ENCODE data around the gene SPATA6. TPM values are rescaled to one million over a fixed set of nuclear protein-coding genes. Genes with fewer than 3 reads are reported as not detected.

Gene SPATA6
- total and polyA plus RNA-seq, 2 donors (not counting 1 experiment from before 2014, with no cell fraction given) = 1.9 to 6.7 TPM

DNA sequence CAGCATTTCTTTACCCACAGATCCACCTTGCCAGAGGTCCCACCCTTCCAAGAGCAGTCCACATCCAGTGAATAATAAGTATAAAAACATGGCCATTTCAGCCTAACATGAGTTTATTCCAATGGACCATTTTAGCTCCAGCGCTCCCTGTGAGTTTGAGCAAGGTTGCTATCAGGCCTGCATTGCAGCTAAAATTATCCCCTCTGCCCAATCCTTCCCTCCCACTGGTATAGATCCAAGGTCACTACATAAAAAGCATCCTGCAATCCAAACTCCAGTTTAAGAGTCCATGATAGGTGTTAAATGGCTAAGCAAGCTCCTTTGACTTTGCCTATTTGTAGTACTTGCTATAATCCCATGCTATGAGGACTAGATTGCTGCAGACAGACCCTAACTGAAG lies 213.9 kb downstream of the SPATA6 start:
- Histone ChIP-seq H3K9me3 (ENCODE audit: control extremely low read depth in 1 of 3, control insufficient read depth in 2 of 3, insufficient read depth in 1 of 3, low read length in 2 of 3) (no peaks in the 10 kb centered on the region), H2AFZ (ENCODE audit: insufficient read depth, low read depth, low read length, poor library complexity, severe bottlenecking) (no peak overlapping the region), H3K4me1 (ENCODE audit: control insufficient read depth in 2 of 2, insufficient read depth in 2 of 2, low read length in 2 of 2) (no peaks in the 10 kb centered on the region), H3K79me2 (ENCODE audit: control insufficient read depth, insufficient read depth, low read length) (no peaks in the 10 kb centered on the region), H3K4me3 (ENCODE audit: control extremely low read depth in 1 of 5, extremely low read depth in 1 of 5, insufficient read depth in 1 of 5, low read depth in 2 of 5, low read length in 4 of 5) (no peak overlapping the region), H3K4me2 (replicated peaks; ENCODE audit: low read depth, low read length, poor library complexity, severe bottlenecking) (no peak overlapping the region), H3K9ac (ENCODE audit: low read length) (no peak overlapping the region), H4K20me1 (ENCODE audit: control insufficient read depth, insufficient read depth, low read length, poor library complexity, severe bottlenecking) (no peaks in the 10 kb centered on the region), H3K27me3 (replicated peaks in 1 of 4; ENCODE audit: control extremely low read depth in 1 of 4, control insufficient read depth in 3 of 4, insufficient read depth in 4 of 4, low read length in 3 of 4) (no peaks in the 10 kb centered on the region), H3K27ac (ENCODE audit: low read length in 2 of 2) (no peak overlapping the region), H3K36me3 (replicated peaks in 1 of 2; ENCODE audit: control extremely low read depth in 1 of 2, control insufficient read depth in 1 of 2, extremely low read depth in 1 of 2, insufficient read depth in 2 of 2, low read length in 1 of 2) (no peaks in the 10 kb centered on the region)
- CTCF ChIA-PET = no interaction called here
- POLR2A ChIA-PET = no interaction called here
- ATAC-seq (ENCODE audit: low read depth) (no peak), DNase-seq (no peak)
- Mint-ChIP-seq H3K27me3 (peaks cover 19% of the 10 kb centered on the region), H3K27ac (no peak overlapping the region), H3K9me3 (ENCODE audit: insufficient read depth) (no peaks in the 10 kb centered on the region), H3K4me3 (no peak overlapping the region), H3K4me1 (no peaks in the 10 kb centered on the region)
- intact Hi-C loops (cut with micrococcal nuclease) = no loop called here
- TF ChIP-seq EZH2 (IDR thresholded peaks at IDR 0.05; ENCODE audit: borderline replicate concordance, insufficient read depth, low read depth, low read length, poor library complexity, severe bottlenecking) = no peak
- TF ChIP-seq, protein P1, sequence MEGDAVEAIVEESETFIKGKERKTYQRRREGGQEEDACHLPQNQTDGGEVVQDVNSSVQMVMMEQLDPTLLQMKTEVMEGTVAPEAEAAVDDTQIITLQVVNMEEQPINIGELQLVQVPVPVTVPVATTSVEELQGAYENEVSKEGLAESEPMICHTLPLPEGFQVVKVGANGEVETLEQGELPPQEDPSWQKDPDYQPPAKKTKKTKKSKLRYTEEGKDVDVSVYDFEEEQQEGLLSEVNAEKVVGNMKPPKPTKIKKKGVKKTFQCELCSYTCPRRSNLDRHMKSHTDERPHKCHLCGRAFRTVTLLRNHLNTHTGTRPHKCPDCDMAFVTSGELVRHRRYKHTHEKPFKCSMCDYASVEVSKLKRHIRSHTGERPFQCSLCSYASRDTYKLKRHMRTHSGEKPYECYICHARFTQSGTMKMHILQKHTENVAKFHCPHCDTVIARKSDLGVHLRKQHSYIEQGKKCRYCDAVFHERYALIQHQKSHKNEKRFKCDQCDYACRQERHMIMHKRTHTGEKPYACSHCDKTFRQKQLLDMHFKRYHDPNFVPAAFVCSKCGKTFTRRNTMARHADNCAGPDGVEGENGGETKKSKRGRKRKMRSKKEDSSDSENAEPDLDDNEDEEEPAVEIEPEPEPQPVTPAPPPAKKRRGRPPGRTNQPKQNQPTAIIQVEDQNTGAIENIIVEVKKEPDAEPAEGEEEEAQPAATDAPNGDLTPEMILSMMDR (IDR thresholded peaks at IDR 0.05) = no peak
- WGBS (ENCODE audit: insufficient coverage) = 100% methylated on average over 1 of the region's 1 CpG

DNA sequence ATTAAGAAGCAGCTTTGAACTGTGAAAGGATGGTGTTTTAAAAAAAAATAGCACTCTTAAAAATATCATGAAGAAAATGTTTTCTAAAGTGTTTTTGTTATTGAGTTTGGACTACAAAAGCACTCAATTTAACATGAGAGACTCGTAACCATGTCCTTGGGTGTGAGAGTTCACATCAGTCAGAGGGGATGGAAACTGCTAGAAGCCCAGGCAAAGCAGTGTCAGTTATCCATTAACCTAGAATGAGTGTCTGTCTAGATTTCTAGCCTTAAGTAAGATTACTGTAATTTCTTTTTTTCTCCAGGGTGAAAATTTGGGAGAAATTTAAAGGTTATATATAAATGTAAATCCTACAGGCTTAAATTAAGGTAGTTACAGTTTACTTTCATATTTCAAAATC lies 217.8 kb downstream of the SPATA6 start:
- ChIA-PET CTCF (no interaction called here), POLR2A (no interaction called here)
- Histone ChIP-seq H3K4me3 (ENCODE audit: control extremely low read depth in 1 of 5, extremely low read depth in 1 of 5, insufficient read depth in 1 of 5, low read depth in 2 of 5, low read length in 4 of 5) (no peak overlapping the region), H4K20me1 (ENCODE audit: control insufficient read depth, insufficient read depth, low read length, poor library complexity, severe bottlenecking) (no peaks in the 10 kb centered on the region), H3K27ac (ENCODE audit: low read length in 2 of 2) (no peak overlapping the region), H3K36me3 (replicated peaks in 1 of 2; ENCODE audit: control extremely low read depth in 1 of 2, control insufficient read depth in 1 of 2, extremely low read depth in 1 of 2, insufficient read depth in 2 of 2, low read length in 1 of 2) (no peaks in the 10 kb centered on the region), H3K4me2 (replicated peaks; ENCODE audit: low read depth, low read length, poor library complexity, severe bottlenecking) (no peak overlapping the region), H3K9me3 (ENCODE audit: control extremely low read depth in 1 of 3, control insufficient read depth in 2 of 3, insufficient read depth in 1 of 3, low read length in 2 of 3) (no peaks in the 10 kb centered on the region), H3K79me2 (ENCODE audit: control insufficient read depth, insufficient read depth, low read length) (no peaks in the 10 kb centered on the region), H2AFZ (ENCODE audit: insufficient read depth, low read depth, low read length, poor library complexity, severe bottlenecking) (no peak overlapping the region), H3K4me1 (ENCODE audit: control insufficient read depth in 2 of 2, insufficient read depth in 2 of 2, low read length in 2 of 2) (peaks cover 0 to 12% of the 10 kb centered on the region in 2 donors), H3K9ac (ENCODE audit: low read length) (no peak overlapping the region), H3K27me3 (replicated peaks in 1 of 4; ENCODE audit: control extremely low read depth in 1 of 4, control insufficient read depth in 3 of 4, insufficient read depth in 4 of 4, low read length in 3 of 4) (no peaks in the 10 kb centered on the region)
- Mint-ChIP-seq H3K4me3 (no peak overlapping the region), H3K4me1 (peaks cover 3% of the 10 kb centered on the region), H3K27me3 (peaks cover 16% of the 10 kb centered on the region), H3K9me3 (ENCODE audit: insufficient read depth) (no peaks in the 10 kb centered on the region), H3K27ac (no peak overlapping the region)
- ATAC-seq (ENCODE audit: low read depth) (no peak), DNase-seq (no peak)
- no peak for TF ChIP-seq EZH2 (IDR thresholded peaks at IDR 0.05; ENCODE audit: borderline replicate concordance, insufficient read depth, low read depth, low read length, poor library complexity, severe bottlenecking)
- TF ChIP-seq, protein P1 (IDR thresholded peaks at IDR 0.05) = no peak
- no CpG with 5 or more reads among the region's 1 CpG for WGBS (ENCODE audit: insufficient coverage)
- intact Hi-C loops (cut with micrococcal nuclease) = no loop called here
